PC-9 (cell line): Measurements from ENCODE around the gene PNPLA7.

Experiments used
- CTCF ChIP-seq: fragments of 200-600 bp; sonication (generic); conservative IDR thresholded peaks from 2 replicates; pipeline ENCODE4 v1.6.1; 2017; ENCODE audit warnings: mixed run types, antibody characterized with exemption, mild to moderate bottlenecking, moderate library complexity
- EZH2 ChIP-seq: fragments of 200-600 bp; sonication (generic); IDR thresholded peaks from 2 replicates; pipeline ENCODE4 v1.8.0; 2017; ENCODE audit warnings: antibody characterized with exemption, low read depth

- TF ChIP-seq CTCF (no peak), EZH2 (no peak)
Measured at GRCh38 chr9:137520614-137521404, 29.4 kb downstream of the PNPLA7 start.
